ENCODE measurements around the gene MTA2. TPM values are rescaled to one million over a fixed set of nuclear protein-coding genes. Genes with fewer than 3 reads are reported as not detected.

Gene MTA2
- polyA plus RNA-seq, 3 donors: 95.7 to 98.2 (median 96.5) TPM

- no peak for DNase-seq
Observed at GRCh38 chr11:62615521-62615920, 13.9 kb upstream of the MTA2 start.

- no peak for DNase-seq
Observed at GRCh38 chr11:62614275-62614674, 12.6 kb upstream of the MTA2 start.

GRCh38 chr11:62613291-62613778 is 11.7 kb upstream of the MTA2 start:
- DNase-seq: no peak

- peak; percentile 78 for DNase-seq
Observed at GRCh38 chr11:62612366-62613290, 11.0 kb upstream of the MTA2 start, which contains the start of the genes EML3 and ROM1. Gene EML3 (minus strand): TSS chr11:62612775. CDS start chr11:62612457, 318 bp downstream. Gene ROM1 (plus strand): TSS chr11:62613257. CDS start chr11:62613282, 25 bp downstream.

- no peak for DNase-seq
Observed at GRCh38 chr11:62611705-62612365, 10.2 kb upstream of the MTA2 start.

GRCh38 chr11:62610814-62611704 is 9.4 kb upstream of the MTA2 start:
- DNase-seq: no peak

GRCh38 chr11:62610403-62610802 is 8.7 kb upstream of the MTA2 start:
- no peak for DNase-seq

- DNase-seq: no peak
Observed at GRCh38 chr11:62608776-62609175, 7.1 kb upstream of the MTA2 start.

GRCh38 chr11:62607714-62608113 is 6.0 kb upstream of the MTA2 start:
- no peak for DNase-seq

GRCh38 chr11:62605902-62606301 is 4.2 kb upstream of the MTA2 start:
- no peak for DNase-seq

GRCh38 chr11:62605467-62605866 is 3.8 kb upstream of the MTA2 start:
- no peak for DNase-seq

GRCh38 chr11:62604460-62605120 is 2.9 kb upstream of the MTA2 start:
- DNase-seq: peak; percentile 62

- DNase-seq: no peak
Observed at GRCh38 chr11:62603776-62604299, 2.2 kb upstream of the MTA2 start.

GRCh38 chr11:62603072-62603408 is 1.4 kb upstream of the MTA2 start:
- DNase-seq: no peak

- DNase-seq: no peak
Observed at GRCh38 chr11:62602141-62603071, 741 bp upstream of the MTA2 start.

GRCh38 chr11:62601122-62601371 is 618 bp downstream of the MTA2 start:
- DNase-seq: no peak

- no peak for DNase-seq
Observed at GRCh38 chr11:62600367-62601121, 1.1 kb downstream of the MTA2 start.

GRCh38 chr11:62599901-62600300 is 1.8 kb downstream of the MTA2 start:
- no peak for DNase-seq

GRCh38 chr11:62599069-62599696 is 2.5 kb downstream of the MTA2 start:
- DNase-seq: peak; percentile 96

Measured in renal pelvis (tissue), 4 donors.